CD4-positive, alpha-beta T cell treated with Interleukin-2 at 100 ng/mL for 4 hours (primary cell): ENCODE data around the gene WDPCP.
"Not testable (repeated sequence)": the region's sequence is repeated elsewhere in the genome, so short reads cannot be mapped to it uniquely, and the experiment has no call there.

ENCODE experiments used
- DNase-seq: peaks from one replicate; pipeline ENCODE4 v3.0.0-alpha.2; 2020; ENCODE audit warnings: low spot score

Gene WDPCP

DNA sequence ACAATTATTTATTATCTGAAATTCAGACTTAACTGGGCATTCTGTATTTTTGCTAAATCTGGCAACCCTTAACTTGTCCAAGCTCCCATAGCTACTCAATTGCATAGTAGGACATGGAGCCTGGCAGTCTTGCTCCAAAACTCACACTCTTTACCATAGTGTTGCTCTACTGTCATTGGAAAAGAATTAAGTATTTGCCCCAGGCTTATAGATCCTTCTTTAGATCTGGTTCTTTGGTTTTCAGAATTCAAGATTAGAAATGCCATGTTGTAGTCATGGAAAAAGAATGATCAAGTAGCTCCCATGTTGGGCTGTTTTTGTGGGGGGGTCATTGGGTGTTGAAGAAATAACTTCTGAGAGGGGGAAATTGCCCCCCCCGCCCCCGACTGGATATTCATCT lies 240.9 kb downstream of the WDPCP start:
- DNase-seq: no peak

DNA sequence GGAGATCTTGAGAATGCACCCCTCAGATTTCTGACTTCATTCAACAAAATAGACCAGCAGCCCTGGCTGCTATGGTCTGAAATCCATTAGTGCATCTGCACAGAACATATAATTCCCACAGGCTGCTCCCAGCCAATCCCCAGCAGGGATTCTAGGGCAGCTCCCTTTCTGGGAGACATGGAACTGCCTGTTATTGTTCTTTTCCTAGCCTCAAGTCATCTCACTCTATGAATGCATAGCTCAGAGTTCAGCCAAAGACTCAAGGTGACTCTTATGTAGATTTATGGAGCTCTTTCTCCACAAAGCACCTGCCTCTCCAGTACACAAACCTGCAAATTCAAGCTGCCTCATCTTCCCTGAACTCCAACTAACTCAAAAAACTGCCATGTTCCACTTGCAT lies 241.9 kb downstream of the WDPCP start:
- DNase-seq: no peak

DNA sequence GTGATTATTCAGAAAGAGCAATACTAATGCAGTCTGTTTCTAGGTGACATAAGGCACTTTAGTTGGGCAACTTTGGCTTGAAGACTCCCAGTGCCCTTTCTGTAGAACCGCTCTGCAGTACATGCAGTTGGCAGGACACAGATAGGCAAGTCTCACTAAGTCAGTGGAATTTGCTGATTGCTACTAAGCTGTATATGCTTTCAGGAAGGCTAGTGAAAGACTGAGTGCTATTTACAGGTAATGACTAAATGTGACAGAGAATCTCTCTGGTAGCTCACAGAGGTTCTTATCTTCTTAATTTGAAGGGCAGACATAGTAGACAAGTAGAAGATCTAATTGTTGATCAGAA lies 243.0 kb downstream of the WDPCP start:
- DNase-seq: no peak

DNA sequence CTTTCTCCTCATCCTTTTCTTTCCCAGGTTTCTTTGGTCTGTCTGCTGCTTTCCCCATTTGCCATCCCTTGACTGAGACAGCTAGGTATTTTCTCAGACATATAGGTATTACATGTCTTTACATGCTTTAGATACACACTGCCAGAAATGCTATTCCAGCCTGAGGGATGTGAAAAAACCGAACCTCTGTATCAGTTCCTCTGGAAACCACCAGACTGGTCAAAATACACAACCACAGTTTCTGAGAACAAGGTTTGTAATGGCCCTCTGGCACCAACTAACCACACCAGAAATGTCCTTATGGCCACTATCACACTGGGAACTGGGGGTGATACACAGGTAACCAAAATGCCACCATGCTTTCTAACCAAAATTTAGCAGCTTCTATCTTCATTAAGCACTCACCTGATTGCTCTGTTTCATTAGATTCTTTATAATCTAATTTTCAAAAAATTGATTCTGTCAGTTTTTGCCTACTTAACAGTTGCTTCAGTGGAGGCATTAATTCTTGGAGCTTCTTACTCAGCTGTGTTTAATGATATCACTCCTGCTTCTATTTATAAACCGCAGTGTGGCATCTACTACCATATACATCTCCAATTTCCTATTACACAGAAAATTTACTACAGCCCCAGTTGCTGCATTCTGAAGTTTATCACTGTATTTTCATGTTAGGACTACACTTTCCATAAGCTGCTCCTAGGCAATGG lies 243.5 kb downstream of the WDPCP start:
- no peak for DNase-seq

DNA sequence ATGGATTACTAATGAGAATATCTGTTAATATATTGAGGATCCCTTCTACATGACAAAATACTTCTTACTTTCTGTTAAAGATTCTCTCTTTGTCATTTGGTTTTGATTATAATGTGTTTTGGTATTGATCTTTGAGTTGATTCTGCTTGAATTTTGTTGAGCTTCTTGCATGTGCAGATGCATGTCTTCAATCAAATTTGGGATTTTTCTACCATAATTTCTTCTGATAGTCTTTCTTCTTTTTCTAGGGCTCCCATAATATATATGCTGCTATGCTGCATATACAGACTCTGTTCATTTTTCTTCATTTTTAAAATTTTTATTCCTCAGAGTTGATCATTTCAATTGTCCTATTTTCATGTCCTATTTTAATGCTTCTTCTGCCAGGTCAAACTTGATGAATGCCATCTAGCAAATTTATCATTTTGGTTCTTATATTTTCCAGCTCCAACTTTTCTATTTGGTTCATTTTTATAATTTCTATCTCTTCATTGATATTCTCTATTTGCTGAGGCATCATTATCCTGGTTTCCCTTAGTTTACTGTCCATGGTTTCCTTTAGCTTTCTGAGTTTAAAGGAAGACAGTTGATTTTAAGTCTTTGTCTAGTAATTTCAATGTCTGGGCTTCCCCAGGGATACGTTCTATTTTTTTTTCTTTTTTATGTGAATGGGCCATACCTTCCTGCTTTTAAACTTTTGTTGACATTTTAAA lies 244.7 kb downstream of the WDPCP start:
- DNase-seq: no peak

DNA sequence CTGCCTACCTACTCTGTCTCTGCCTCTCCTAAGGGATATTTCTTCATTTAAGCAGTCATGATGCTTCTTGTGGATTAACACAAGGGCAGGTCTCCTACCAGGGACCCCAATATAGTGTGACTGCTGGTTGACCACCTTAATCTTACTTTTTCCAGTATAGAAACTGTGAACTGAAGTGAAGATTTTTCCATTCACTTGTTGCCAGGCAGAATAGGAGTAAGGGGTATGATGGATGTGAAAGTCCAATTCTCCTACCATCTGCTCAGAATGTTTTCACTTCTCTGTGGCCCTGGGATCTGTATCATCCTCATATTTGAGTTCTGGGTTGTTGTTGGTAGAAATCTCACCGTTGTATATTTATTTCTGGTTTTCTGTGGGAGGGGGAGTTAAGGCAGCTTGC lies 247.8 kb downstream of the WDPCP start:
- no peak for DNase-seq

DNA sequence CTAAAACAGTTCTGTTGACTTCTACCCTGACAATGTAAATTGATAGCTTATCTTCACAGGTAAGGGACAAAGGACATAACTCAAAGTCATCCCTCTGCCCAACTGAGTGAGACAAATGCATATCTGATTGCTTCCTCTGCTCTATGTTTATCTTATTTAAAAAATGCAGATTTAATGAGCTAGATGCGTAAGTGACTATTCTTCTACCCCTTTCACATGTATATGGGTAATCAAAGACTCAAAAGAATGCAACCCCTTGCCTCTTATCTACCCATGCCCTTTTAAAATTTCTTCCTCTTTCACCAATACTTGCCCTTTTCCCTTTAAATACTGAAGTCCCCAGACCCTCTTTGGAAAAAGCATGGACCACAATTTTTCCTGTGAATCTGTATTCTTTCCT lies 253.4 kb downstream of the WDPCP start:
- DNase-seq: no peak

DNA sequence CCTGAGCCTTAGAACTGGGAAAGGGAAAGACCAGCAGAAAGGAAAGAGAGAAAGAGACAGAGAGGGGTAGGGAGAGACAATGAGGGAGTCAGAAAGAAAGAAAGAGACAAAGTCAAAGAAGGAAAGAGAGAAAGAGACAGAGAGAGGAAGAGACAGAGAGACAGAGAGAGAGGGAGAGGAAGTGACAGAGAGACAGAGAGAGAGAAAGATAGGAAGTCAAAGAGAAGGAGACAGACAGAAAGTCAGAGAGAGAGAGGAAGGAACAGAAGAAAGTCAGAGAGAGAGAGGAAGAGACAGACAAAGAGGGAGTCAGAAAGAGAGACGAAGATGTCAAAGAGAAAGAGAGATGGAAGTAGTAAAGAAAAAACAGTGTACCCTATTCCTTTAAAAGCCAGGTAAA lies 261.8 kb downstream of the WDPCP start:
- DNase-seq: no peak

DNA sequence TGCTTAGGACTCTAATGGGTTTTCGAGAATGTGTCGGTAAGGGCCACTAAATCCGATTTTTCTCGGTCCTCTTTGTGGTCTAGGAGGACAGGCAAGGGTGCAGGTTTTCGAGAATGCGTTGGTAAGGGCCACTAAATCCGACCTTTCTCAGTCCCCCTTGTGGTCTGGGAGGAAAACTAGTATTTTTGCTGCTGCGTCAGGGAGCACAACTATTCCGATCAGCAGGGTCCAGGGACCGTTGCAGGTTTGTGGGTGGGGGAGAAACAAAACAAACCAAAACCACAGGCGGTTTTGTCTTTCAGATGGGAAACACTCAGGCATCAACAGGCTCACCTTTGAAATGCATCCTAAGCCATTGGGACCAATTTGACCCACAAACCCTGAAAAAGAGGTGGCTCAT lies 264.6 kb downstream of the WDPCP start:
- not testable (repeated sequence) for DNase-seq

DNA sequence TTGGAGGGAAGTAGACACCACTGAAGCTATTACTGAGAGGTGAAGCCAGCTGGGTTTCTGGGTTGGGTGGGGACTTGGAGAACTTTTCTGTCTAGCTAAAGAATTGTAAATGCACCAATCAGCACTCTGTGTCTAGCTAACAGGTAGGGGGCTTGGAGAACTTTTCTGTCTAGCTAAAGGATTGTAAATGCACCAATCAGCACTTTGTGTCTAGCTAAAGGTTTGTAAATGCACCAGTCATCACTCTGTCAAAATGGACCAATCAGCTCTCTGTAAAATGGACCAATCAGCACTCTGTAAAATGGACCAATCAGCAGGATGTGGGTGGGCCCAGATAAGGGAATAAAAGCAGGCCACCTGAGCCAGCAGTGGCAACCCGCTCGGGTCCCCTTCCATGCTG lies 266.3 kb downstream of the WDPCP start:
- DNase-seq: not testable (repeated sequence)

DNA sequence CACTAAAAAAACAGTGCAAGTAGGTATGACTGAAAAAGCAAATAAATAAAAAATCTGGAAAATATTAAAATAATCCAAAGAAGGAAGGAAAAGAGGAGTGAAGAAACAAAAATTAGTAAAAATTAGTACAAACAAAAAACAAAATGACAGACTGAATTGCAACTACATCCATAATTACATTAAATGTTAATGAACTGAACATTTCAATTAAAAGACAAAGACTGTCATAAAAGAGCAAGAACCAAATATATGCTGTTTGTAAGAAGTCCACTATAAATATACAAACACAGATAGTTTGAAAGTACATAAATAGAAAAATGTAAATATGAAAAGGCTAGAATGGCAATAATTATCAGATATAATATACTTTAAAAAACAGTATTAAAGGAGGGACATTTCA lies 267.6 kb downstream of the WDPCP start:
- DNase-seq: no peak

DNA sequence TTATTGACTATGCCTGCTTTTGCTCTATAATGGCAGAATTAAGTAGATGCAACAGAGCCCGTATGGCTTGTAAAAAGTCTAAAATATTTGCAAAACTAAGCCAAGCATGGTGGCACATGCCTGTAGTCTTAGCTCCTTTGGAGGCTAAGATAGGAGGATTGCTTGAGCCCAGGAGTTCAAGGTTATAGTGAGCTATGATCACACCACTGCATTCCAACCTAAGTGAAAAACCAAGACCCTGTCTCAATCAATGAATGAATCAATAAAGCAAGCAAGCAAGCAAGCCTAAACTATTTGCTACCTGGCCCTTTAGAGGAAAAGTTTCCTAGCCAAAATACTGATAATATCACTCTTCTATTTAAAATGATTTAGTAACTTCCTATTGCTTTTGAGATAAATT lies 277.7 kb downstream of the WDPCP start:
- DNase-seq: no peak

DNA sequence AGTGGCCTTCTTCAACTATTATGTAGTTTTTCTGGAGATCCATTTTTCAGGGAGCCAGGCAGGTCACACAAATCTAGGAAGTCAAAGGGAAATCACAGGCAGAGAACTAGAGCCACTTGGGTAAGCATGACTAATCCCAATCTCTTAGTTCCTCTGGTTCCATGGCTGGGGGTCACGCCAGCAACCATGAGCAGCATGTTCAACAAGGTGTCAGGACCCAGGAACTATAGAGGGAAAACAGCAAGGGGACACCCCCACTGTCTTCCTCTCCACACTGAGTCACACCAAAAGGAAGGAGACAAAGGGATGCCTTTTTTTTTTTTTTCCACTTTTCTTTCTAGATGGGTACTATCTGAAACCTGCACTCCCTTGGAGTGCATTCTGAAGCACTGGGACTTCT lies 286.8 kb downstream of the WDPCP start:
- DNase-seq: no peak

DNA sequence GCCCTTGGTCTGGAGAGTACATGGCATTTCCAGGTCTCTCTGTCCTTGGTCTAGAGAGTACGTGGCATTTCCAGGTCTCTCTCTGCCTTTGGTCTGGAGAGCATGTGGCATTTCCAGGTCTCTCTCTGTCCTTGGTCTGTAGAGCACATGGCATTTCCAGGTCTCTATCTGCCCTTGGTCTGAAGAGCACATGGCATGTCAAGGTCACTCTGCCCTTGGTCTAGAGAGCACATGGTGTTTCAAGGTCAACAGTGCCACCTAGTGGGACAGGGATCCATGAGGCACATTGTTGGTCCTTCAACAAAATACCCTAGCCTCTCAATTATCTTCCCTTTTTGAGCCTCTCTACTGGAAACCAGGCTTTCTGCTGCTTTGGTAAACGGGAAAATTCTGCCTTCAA lies 287.4 kb downstream of the WDPCP start:
- no peak for DNase-seq

DNA sequence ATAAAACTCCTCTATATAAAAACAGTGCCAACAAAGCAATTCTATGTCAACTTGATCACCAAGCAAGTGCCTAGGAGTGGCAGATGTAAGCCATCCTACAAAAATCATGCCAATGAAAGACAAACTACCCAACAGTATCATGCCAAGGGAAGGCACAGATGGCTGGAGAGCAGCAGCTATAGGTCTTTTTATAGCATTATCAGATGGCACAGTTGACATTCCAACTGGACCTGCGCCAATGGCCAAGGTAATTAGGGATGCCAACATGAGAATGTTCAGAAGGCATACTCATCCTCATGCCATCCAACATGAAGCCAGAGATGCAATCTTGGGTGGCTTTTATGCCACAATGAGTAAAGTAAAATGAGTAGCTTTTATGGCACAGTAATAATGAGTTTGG lies 300.3 kb downstream of the WDPCP start:
- DNase-seq: no peak

DNA sequence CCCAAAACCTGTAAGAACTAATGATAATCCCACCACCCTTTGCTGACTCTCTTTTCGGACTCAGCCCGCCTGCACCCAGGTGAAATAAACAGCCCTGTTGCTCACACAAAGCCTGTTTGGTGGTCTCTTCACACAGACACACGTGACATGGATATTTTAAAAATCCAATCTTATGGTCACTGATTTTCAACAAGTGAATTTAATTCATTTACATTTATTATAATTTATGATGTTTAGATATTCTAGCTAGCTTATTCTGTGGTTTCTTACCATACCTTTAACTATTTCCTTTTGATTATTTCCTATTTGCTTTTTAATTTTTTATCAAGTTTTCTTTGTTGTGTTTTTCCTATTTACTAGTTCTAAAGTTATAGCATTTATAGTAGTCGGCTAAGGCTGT lies 301.8 kb downstream of the WDPCP start:
- DNase-seq: not testable (repeated sequence)

DNA sequence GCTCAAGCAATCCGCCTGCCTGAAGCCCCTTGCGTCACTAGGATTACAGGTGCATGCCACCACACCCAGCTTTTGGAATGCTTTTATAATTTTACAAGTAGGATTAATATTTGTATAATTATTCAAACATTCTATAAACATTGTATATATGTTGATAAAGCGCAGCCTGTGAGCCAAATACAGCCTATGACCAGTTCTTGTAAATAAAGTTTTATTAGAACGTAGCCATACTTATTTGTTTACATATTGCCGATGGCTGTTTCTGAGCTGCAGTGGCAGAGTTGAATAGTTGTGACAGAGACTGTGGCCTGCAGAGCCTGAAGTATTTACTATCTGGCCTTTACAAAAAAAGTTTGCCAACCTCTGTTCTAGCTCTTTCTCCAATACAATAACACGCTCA lies 305.0 kb downstream of the WDPCP start:
- no peak for DNase-seq

DNA sequence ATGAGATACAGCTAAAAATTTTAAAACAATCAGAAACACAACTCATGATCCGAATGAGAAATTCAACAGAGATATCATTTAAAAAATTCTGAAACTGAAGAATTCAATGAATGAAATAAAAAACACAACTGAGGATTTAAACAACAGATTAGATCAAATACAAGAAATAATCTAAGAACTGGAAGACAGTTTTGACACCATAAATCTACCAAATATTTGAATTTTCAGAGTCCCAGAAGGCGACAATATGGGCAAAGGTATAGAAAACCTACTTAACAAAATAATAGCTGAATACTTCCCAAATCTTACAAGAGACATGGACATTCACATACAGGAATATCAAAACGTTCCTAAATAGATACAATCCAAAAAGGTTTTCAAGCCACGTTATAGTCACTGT lies 315.7 kb downstream of the WDPCP start:
- no peak for DNase-seq

DNA sequence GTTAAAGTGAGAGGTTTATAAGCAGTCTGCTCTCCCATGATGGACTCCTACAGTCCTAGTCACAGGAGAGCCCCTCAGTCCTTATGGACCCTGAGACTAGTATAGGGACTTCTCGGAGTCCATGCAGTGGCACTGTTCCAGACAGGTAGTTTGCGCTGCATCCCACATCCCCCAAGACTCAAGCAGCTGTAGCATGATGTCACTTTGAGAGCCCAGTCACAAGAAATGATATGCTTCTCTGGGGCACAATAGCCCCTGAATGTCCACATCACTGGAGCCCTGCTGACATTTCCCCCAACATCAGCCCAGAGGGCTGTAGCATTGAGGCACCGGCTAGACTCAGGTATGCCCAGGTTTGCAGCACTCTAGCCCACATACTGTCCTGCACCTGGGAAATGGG lies 317.6 kb downstream of the WDPCP start:
- DNase-seq: no peak

DNA sequence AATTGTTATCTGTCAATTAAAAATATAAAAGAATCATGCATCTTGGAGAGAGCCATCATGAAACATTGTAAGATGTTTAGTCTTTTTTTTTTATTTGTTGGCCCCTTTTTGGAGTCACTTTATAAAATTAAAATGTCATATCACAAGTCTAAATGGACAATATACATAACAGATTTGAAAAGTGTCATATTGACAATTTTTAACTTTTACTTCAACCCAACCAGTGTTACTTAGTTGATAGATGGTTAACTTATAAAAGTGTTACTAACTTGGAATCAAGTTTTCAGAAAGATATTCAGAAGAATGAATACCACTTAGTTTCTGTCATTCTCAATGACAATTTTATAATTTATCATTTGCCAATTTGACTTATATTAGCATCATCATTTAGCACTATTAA lies 319.3 kb downstream of the WDPCP start:
- no peak for DNase-seq

DNA sequence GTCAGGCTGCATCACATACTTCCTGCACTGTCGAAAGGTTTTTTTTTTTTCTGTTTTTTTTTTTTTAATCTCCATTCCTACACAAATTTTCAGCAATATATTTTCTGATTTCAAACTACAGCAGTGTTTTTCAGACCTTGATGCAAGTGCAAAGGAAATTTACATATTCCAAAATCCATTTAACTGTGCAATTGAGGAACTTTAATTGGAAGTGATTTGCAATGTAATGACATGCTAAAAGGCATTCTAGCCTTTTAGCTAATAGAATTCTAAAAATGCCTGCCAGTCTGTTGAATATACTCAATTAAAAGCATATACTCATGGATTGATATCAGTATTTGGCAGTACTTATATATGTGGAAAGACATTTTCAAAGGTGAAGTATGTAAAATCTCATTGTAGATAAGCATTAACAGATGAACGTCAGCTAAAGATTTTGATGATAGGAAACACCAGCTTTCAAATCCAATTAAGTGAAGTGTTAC lies 327.1 kb downstream of the WDPCP start:
- DNase-seq: no peak

DNA sequence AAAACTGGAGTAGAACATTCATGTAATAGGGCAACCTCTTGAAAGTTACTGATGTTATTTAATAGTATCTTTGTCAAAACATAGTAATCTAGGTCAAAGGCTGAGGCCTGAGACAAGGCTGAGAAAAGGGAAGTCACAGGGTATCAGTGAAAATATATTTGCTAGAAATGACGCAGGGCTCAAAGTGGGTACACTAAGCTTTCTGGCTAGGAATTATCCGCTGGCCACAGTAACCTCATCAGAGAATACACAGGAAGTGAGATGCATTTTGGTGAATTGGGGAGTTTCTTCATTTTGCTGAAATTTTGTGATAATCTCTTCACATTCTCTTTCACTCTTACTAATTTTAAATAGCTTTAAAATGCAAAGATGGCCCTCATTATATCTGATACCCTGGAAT lies 330.8 kb downstream of the WDPCP start:
- no peak for DNase-seq

DNA sequence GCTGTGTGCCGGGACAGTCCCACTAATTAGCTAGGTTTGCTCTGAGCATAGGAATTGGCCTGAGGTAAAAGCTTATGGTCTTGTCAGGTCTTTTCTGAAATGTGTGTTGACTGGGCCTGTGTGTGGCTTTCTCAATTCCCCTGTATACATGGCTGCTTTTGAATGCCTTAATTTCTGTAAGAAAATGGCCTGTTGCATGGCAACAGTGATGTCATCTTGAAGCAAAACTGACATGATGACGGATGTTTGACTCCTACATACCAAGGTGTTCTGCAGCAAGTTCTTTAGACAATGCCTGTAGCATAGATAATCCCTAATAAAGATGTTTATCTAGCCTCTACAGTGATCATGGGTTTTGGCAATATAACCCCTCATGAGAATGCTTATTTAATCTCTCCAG lies 339.1 kb downstream of the WDPCP start:
- DNase-seq: no peak

DNA sequence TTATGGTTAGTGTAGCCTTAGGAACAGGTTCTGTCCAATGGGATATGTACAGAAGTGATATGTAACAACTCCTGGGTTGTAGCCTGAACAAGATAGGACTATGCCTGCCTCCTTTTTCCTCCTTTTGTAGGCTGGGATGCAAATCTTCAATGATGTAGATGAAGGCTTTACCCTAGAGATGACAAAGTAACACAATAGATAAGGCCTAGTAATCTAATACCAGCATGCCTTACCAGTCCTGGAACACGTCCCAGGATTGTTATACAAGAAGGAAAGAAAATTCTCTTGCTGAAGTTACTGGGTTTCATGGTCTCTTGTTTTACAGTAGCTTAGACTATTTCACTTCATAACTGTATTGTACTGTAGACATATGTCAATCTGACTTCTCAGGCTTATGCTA lies 345.5 kb downstream of the WDPCP start:
- DNase-seq: no peak
